Natural killer cell (primary cell): ENCODE data around the gene THSD4. TPM values are rescaled to one million over a fixed set of nuclear protein-coding genes. Genes with fewer than 3 reads are reported as not detected.

Experiments used
- ATAC-seq, 3 donors: fragments of 150-1000 bp in 2 of 3; fragments of 200-7000 bp in 1 of 3; cut with Tn5 transposase; 1 replicate in 1 of 3; 2 replicates in 2 of 3; pipeline ENCODE4 v1.10.0; 2021; ENCODE audit warnings: mild to moderate bottlenecking in 2 of 3, moderate library complexity in 2 of 3
- DNase-seq, 2 donors: peaks; one replicate each; pipeline versions ENCODE4 v3.0.0 to v3.0.0-alpha.2; 2013 to 2021; ENCODE audit warnings: mixed read lengths in 1 of 2
- H3K27ac ChIP-seq: one replicate; pipeline ENCODE4 v1.5.1; 2013; ENCODE audit warnings: mild to moderate bottlenecking, low read length
- H3K27me3 ChIP-seq: one replicate; pipeline ENCODE4 v1.6.1; 2013; ENCODE audit warnings: low read length; ENCODE audit not compliant: control insufficient read depth, insufficient read depth
- H3K36me3 ChIP-seq: one replicate; pipeline ENCODE4 v1.6.1; 2013; ENCODE audit warnings: low read length; ENCODE audit not compliant: control insufficient read depth, insufficient read depth
- H3K4me1 ChIP-seq: one replicate; pipeline ENCODE4 v1.6.1; 2013; ENCODE audit warnings: low read length; ENCODE audit not compliant: control insufficient read depth, insufficient read depth
- H3K4me3 ChIP-seq: one replicate; pipeline ENCODE4 v1.5.1; 2013; ENCODE audit warnings: low read length
- H3K9me3 ChIP-seq: one replicate; pipeline ENCODE4 v1.6.1; 2013; ENCODE audit warnings: low read length; ENCODE audit not compliant: control insufficient read depth, insufficient read depth
- H3K27ac Mint-ChIP-seq, 2 donors: one replicate each; pipeline ENCODE4 v1.8.0; 2022; ENCODE audit warnings: mild to moderate bottlenecking in 2 of 2, mixed read lengths in 2 of 2, moderate library complexity in 1 of 2
- H3K27me3 Mint-ChIP-seq, 2 donors: one replicate each; pipeline ENCODE4 v1.8.0; 2022; ENCODE audit warnings: low read depth in 2 of 2, mixed read lengths in 2 of 2
- H3K36me3 Mint-ChIP-seq: one replicate; pipeline ENCODE4 v1.8.0; 2022; ENCODE audit warnings: mixed read lengths
- H3K4me1 Mint-ChIP-seq, 2 donors: one replicate each; pipeline ENCODE4 v1.8.0; 2022; ENCODE audit warnings: mixed read lengths in 2 of 2
- H3K4me3 Mint-ChIP-seq: one replicate; pipeline ENCODE4 v1.8.0; 2022; ENCODE audit warnings: mild to moderate bottlenecking, moderate library complexity, mixed read lengths
- H3K9me3 Mint-ChIP-seq, 2 donors: one replicate each; pipeline ENCODE4 v1.8.0; 2022; ENCODE audit warnings: mixed read lengths in 2 of 2
- CTCF ChIP-seq: fragments of 200-600 bp; IDR thresholded peaks from one replicate; pipeline ENCODE4 v1.8.0; 2022; ENCODE audit warnings: antibody characterized with exemption
- WGBS: methylation state at CpG from one replicate; pipeline ENCODE4 v1.1.7; 2013; ENCODE audit warnings: missing lambda C conversion rate; ENCODE audit not compliant: insufficient coverage; 5-methylcytosine and 5-hydroxymethylcytosine counted together
- intact Hi-C: fragments of 100-400 bp; cut with micrococcal nuclease; formaldehyde crosslinking; loops from one replicate; pipeline ENCODE4 v1.14.2; 2022
- total RNA-seq, 4 donors: library from RNA; stranded (reverse); fragments of 120-200 nt in 1 of 4; gene quantifications; one replicate each; pipeline versions ENCODE4 v1.2.3 to v1.2.4, GENCODE V29; 2013 to 2022

The THSD4 gene
- total RNA-seq, 3 donors from 2014 or later (not counting 1 experiment from before 2014, with no cell fraction given) = not detected

GRCh38 chr15:71301958-71302621 lies 186.8 kb downstream of the THSD4 start:
- Mint-ChIP-seq H3K27ac (no peak overlapping the region), H3K36me3 (no peaks in the 10 kb centered on the region), H3K4me3 (no peak overlapping the region), H3K9me3 (no peaks in the 10 kb centered on the region), H3K4me1 (no peaks in the 10 kb centered on the region), H3K27me3 (peaks cover 3 to 30% of the 10 kb centered on the region in 2 donors)
- 89% methylated on average over 4 of the region's 5 CpGs for WGBS
- Histone ChIP-seq H3K4me1 (no peaks in the 10 kb centered on the region), H3K9me3 (no peaks in the 10 kb centered on the region), H3K27me3 (no peaks in the 10 kb centered on the region), H3K36me3 (no peaks in the 10 kb centered on the region), H3K4me3 (no peak overlapping the region), H3K27ac (no peak overlapping the region)
- TF ChIP-seq CTCF = no peak
- DNase-seq (no peak), ATAC-seq (no peak)
- intact Hi-C loops = no loop called here

- intact Hi-C loops = no loop called here
- no peak for TF ChIP-seq CTCF
- Mint-ChIP-seq H3K9me3 (no peaks in the 10 kb centered on the region), H3K27me3 (peaks cover 3 to 26% of the 10 kb centered on the region in 2 donors), H3K4me1 (no peaks in the 10 kb centered on the region), H3K27ac (no peak overlapping the region), H3K36me3 (no peaks in the 10 kb centered on the region), H3K4me3 (no peak overlapping the region)
- Histone ChIP-seq H3K4me1 (no peaks in the 10 kb centered on the region), H3K9me3 (no peaks in the 10 kb centered on the region), H3K27me3 (no peaks in the 10 kb centered on the region), H3K27ac (no peak overlapping the region), H3K36me3 (no peaks in the 10 kb centered on the region), H3K4me3 (no peak overlapping the region)
- DNase-seq (no peak), ATAC-seq (no peak)
- WGBS = 96% methylated on average over 6 of the region's 6 CpGs
Measured at GRCh38 chr15:71302861-71303410, 187.7 kb downstream of the THSD4 start.

- WGBS = 94% methylated on average over 2 of the region's 2 CpGs
- no peaks in the 10 kb centered on the region for H3K36me3 Mint-ChIP-seq
- H3K27ac ChIP-seq = no peak overlapping the region
- DNase-seq (no peak), ATAC-seq (no peak)
- H3K36me3 ChIP-seq = no peaks in the 10 kb centered on the region
- intact Hi-C loops = no loop called here
- no peaks in the 10 kb centered on the region for H3K27me3 ChIP-seq
- H3K27me3 Mint-ChIP-seq = peaks cover 3 to 17% of the 10 kb centered on the region in 2 donors
- H3K9me3 ChIP-seq = no peaks in the 10 kb centered on the region
- H3K27ac Mint-ChIP-seq = no peak overlapping the region
- H3K4me3 ChIP-seq = no peak overlapping the region
- no peak for TF ChIP-seq CTCF
- H3K4me3 Mint-ChIP-seq = no peak overlapping the region
- H3K9me3 Mint-ChIP-seq = no peaks in the 10 kb centered on the region
- H3K4me1 ChIP-seq = no peaks in the 10 kb centered on the region
- no peaks in the 10 kb centered on the region for H3K4me1 Mint-ChIP-seq
Measured at GRCh38 chr15:71303977-71304376, 188.7 kb downstream of the THSD4 start.

- no peak for DNase-seq
- Mint-ChIP-seq H3K9me3 (no peaks in the 10 kb centered on the region), H3K4me1 (no peaks in the 10 kb centered on the region), H3K27ac (no peak overlapping the region), H3K4me3 (no peak overlapping the region), H3K36me3 (no peaks in the 10 kb centered on the region), H3K27me3 (peaks cover 5 to 11% of the 10 kb centered on the region in 2 donors)
- Histone ChIP-seq H3K27me3 (no peaks in the 10 kb centered on the region), H3K9me3 (no peaks in the 10 kb centered on the region), H3K27ac (no peak overlapping the region), H3K36me3 (no peaks in the 10 kb centered on the region), H3K4me3 (no peak overlapping the region), H3K4me1 (no peaks in the 10 kb centered on the region)
- TF ChIP-seq CTCF = no peak
- 96% methylated on average over 2 of the region's 4 CpGs for WGBS
- ATAC-seq = no peak
- intact Hi-C loops = no loop called here
Measured at GRCh38 chr15:71304681-71305080, 189.4 kb downstream of the THSD4 start.
